T-helper 17 cell (primary cell): ENCODE results near the gene POLR1H. TPM values are rescaled to one million over a fixed set of nuclear protein-coding genes. Genes with fewer than 3 reads are reported as not detected.

Experiments
- ATAC-seq: fragments of 150-1000 bp; cut with Tn5 transposase; 2 replicates; pipeline ENCODE4 v1.10.0; 2021; ENCODE audit warnings: mild to moderate bottlenecking, moderate library complexity
- DNase-seq, 3 donors: peaks; one replicate each; pipeline versions ENCODE4 v3.0.0 to v3.0.0-alpha.2; 2020 to 2021
- H3K9me3 ChIP-seq: one replicate; pipeline ENCODE4 v1.7.0; 2013; ENCODE audit warnings: low read length, mild to moderate bottlenecking; ENCODE audit not compliant: control insufficient read depth, poor library complexity, severe bottlenecking
- H3K27ac Mint-ChIP-seq: one replicate; pipeline ENCODE4 v1.8.0; 2022; ENCODE audit warnings: mild to moderate bottlenecking, moderate library complexity, mixed read lengths
- H3K27me3 Mint-ChIP-seq: one replicate; pipeline ENCODE4 v1.8.0; 2022; ENCODE audit warnings: mixed read lengths
- H3K36me3 Mint-ChIP-seq: one replicate; pipeline ENCODE4 v1.8.0; 2022; ENCODE audit warnings: low read depth, mixed read lengths
- H3K4me1 Mint-ChIP-seq: one replicate; pipeline ENCODE4 v1.8.0; 2022; ENCODE audit warnings: mild to moderate bottlenecking, mixed read lengths
- H3K4me3 Mint-ChIP-seq: one replicate; pipeline ENCODE4 v1.8.0; 2022; ENCODE audit warnings: mild to moderate bottlenecking, moderate library complexity, mixed read lengths
- total RNA-seq, 4 donors: library from RNA in 2 of 4; stranded (reverse) in 2 of 4; gene quantifications; one replicate each; pipeline ENCODE4 v1.2.3 and lab custom pipeline; 2022 to 2026

The POLR1H gene
- total RNA-seq, 2 donors from 2014 or later, result 28.9 to 31.7 TPM

DNA sequence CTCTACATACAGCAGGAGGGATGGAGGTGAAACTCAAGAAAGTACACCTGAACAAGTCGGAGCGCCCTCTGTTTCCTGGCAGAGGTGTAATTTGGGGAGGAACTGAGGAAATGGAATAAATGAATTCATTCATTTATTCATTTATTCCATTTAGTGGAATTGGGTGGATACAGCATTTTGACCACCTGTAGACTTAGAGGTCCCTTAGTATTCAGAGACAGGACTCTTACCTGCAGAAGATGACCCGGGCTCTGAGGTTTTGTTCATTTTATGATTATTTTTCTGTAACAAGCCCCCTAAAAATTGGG is 42.8 kb downstream of the POLR1H start:
- Mint-ChIP-seq H3K27me3 (peaks cover 59% of the 10 kb centered on the region), H3K4me3 (peak overlapping the region; percentile 93), H3K27ac (peak overlapping the region; percentile 92), H3K4me1 (peaks cover 31% of the 10 kb centered on the region), H3K36me3 (peaks cover 9% of the 10 kb centered on the region)
- H3K9me3 ChIP-seq, result no peaks in the 10 kb centered on the region
- DNase-seq (no peak), ATAC-seq (no peak)

- no peaks in the 10 kb centered on the region for H3K9me3 ChIP-seq
- no peak overlapping the region for H3K27ac Mint-ChIP-seq
- peaks cover 9% of the 10 kb centered on the region for H3K36me3 Mint-ChIP-seq
- no peak for DNase-seq
- peaks cover 31% of the 10 kb centered on the region for H3K4me1 Mint-ChIP-seq
- ATAC-seq, result no peak
- no peak overlapping the region for H3K4me3 Mint-ChIP-seq
- peaks cover 55% of the 10 kb centered on the region for H3K27me3 Mint-ChIP-seq
Measured at GRCh38 chr6:30104661-30105060, 43.6 kb downstream of the POLR1H start.

DNA sequence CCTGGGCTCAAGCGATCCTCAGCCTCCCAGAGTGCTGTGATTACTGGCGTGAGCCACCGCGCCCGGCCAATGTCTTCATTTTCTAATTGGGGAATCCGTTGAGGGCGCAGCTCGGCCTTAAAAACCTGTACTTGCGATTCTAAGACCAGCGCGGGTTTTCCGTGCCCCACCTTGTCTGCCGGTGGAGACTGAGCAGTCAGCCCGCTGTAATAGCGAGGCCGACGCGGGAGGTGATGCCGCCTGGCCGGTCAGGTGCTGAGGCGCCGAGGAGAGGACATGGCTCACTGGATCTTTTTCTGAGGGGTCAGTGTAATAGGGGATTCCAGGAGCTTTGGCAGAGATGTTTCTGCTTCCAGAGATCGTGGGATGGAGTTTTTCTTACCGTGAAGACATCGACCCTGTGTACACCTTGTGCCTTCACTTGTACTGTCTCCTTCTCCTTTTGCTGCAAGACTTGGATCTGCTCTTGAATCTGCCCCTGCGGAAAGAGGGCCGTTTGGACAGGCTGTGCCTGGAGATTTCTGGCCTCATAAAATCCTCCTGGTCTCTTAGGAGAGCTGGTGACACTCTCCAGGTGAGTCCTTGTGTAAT is 50.3 kb downstream of the POLR1H start:
- Mint-ChIP-seq H3K4me1 (peaks cover 11% of the 10 kb centered on the region), H3K27ac (no peak overlapping the region), H3K36me3 (peaks cover 9% of the 10 kb centered on the region), H3K27me3 (peaks cover 80% of the 10 kb centered on the region), H3K4me3 (no peak overlapping the region)
- ATAC-seq (no peak), DNase-seq (no peak)
- no peaks in the 10 kb centered on the region for H3K9me3 ChIP-seq

GRCh38 chr6:30112402-30112994 is 51.4 kb downstream of the POLR1H start:
- no peak overlapping the region for H3K4me3 Mint-ChIP-seq
- H3K27me3 Mint-ChIP-seq, result peaks cover 78% of the 10 kb centered on the region

GRCh38 chr6:30113003-30113759 is 52.1 kb downstream of the POLR1H start, which contains the start of gene TRIM31:
TRIM31 (minus strand) TSS chr6:30113090; CDS start chr6:30112805, 285 bp downstream.
- ATAC-seq, result no peak
- Mint-ChIP-seq H3K4me1 (peaks cover 11% of the 10 kb centered on the region), H3K36me3 (peaks cover 5% of the 10 kb centered on the region), H3K27me3 (peaks cover 76% of the 10 kb centered on the region), H3K27ac (peak within 1 kb of the TSS; percentile 6), H3K4me3 (no peak within 1 kb of the TSS)
- DNase-seq, result no peak
- H3K9me3 ChIP-seq, result no peaks in the 10 kb centered on the region

More at GRCh38 chr6:30112402-30112994, 51.4 kb downstream of the POLR1H start:
- Mint-ChIP-seq H3K4me1 (peaks cover 11% of the 10 kb centered on the region), H3K36me3 (peaks cover 8% of the 10 kb centered on the region), H3K27ac (no peak overlapping the region)
- no peaks in the 10 kb centered on the region for H3K9me3 ChIP-seq
- no peak for ATAC-seq
- no peak for DNase-seq

DNA sequence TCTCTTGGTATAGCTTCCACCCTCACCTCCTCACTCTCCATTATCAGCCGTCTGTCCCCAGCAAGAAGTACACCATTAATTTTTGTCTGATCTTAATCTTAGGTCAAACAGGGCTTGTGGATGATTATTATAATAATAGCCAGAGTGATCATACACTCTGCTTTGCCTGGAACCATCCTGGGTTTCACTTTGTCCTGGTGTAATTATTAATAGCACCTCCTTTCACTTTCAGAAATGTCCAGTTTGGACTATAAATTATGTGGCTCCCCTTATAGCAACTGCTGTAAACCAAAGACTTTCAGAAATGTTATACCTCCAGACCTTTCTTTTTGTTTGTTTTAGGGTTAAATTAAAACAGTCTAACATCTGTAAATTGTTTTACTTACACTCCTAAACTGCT is 52.8 kb downstream of the POLR1H start:
- H3K9me3 ChIP-seq, result no peaks in the 10 kb centered on the region
- peaks cover 9% of the 10 kb centered on the region for H3K4me1 Mint-ChIP-seq
- ATAC-seq (no peak), DNase-seq (no peak)
- peaks cover 3% of the 10 kb centered on the region for H3K36me3 Mint-ChIP-seq
- peaks cover 70% of the 10 kb centered on the region for H3K27me3 Mint-ChIP-seq
- no peak overlapping the region for H3K4me3 Mint-ChIP-seq
- peak overlapping the region; percentile 6 for H3K27ac Mint-ChIP-seq

Other genes starting within 250 kb of the POLR1H start
- under 1 TPM in 1 of 2 donors, not detected in 1; 0.85 TPM for gene HLA-G, start 233.4 kb upstream of the POLR1H start, total RNA-seq
- 1,000 to 10,000 TPM; 1,960 to 2,242 TPM for gene HLA-A, start 118.7 kb upstream of the POLR1H start, total RNA-seq
- 10 to 100 TPM; 52.1 to 52.4 TPM for gene PPP1R11, start 5.9 kb downstream of the POLR1H start, total RNA-seq
- gene RNF39, start 14.5 kb downstream of the POLR1H start, total RNA-seq, result not detected
- not detected for gene TRIM31, start 51.8 kb downstream of the POLR1H start, total RNA-seq
- gene TRIM40, start 74.9 kb downstream of the POLR1H start, total RNA-seq, result 1 to 10 TPM in 1 of 2 donors, under 1 TPM in 1; 0.22 to 3.5 TPM
- under 1 TPM in 1 of 2 donors, not detected in 1; 0.37 TPM for gene TRIM10, start 99.9 kb downstream of the POLR1H start, total RNA-seq
- not detected for gene TRIM15, start 102.3 kb downstream of the POLR1H start, total RNA-seq
- gene TRIM26, start 152.1 kb downstream of the POLR1H start, total RNA-seq, result 10 to 100 TPM; 51.2 to 63.1 TPM